Measurements from ENCODE around the gene ELAVL3.

ELAVL3 gene

DNA sequence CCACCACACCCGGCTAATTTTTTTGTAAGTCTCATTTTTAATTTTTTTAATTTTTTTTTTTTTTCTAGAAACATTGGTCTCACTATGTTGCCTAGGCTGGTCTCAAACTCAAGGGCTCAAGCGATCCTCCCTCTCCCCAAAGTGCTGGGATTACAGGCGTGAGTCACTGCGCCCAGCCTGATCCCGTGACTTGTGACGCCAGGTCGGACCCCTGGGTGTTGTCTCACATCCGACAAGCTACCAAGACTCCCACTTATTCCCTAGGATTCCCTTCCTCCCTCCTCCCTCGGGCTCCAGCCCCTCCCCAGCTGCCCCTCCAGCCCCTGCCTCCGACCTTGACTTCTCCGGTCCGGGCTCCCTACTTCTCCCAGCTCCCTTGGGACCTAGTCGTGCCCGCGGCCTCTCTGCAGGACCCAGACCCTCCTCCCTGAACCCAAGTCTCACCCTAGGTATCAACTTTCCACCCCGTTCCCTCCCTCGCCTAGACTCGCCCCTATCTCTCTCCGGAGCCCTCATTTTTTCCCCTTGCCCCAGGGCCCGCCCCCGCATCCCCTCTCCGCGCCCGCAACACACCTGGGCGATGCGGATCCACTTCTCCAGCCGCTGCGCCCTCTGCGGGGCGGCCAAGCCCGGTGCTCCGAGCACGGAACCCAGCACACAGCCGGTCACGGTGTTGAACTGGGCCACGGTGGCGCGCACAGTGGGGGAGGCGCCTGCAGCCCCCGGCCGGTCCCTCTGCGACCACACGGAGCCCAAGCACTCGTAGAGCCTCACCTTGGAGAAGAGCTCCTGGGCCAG is 74.8 kb downstream of the ELAVL3 start:
- no peak for DNase-seq

DNA sequence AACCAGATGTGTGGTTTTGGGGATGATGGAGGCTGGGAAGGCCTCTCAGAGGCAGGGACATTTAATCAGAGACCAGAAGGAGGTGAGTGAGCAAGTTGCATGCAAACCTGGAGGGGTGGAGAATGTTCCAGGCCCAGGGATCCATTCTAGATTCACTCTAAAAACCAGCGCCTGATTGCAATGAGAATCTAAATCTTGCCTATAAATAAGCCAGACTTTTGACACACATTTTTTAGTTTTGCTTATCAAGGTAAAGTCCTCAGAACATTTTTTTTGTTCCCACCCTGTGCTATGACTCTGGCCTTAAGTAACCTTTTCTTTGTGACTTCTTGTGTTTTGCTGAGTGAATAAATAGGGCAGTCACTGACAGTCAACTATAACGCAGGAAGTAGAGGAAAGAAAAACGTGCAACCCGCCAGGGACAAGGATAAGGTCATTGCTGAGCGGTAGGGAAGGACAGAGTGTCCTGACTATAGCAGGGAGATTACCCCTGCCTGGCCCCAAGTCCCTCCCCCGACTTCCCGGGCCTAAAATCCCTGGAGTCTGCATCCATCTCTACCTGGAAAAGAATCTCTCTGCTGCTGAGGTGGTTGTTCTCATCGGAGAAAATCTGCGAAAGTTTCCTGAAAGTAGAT is 76.1 kb downstream of the ELAVL3 start:
- no peak for DNase-seq

DNA sequence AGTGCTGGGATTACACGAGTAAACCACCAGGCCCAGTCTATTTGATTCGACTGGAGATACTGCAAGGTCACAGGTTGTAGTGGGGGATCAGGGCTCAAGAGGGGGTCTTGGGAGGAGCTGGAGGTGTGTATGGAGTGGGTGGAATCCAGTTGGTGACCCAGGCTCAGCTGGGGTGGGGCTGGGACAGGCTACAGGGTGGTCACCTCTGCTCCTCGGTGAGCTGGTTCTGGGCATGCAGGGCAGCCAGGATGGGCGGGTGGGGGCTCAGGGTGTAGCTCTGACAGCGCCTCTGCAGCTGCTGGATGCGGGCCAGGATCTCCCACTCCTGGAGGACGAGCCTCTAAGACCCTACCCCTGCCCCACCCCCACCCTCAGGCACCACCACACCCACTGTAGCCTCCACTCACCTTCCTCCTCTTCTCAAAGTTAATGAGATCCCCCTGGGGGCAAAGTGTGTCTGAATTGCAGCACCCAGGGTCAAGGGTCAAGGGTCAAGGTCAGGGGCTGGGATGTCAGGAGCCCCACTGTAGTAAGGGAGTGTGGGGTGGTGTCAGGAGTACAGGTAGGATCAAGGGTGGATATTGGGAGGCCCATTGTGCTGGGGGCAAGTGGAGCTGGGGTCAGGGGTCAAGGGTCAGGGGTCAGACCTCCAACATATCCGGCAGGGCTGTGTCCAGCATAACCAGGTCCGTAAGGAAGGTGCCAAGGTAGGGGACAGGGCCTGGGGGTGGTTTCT is 78.9 kb downstream of the ELAVL3 start:
- no peak for DNase-seq
